Measurements from ENCODE around the gene FRMD4A.

- TF ChIP-seq EZH2 (IDR thresholded peaks at IDR 0.05; ENCODE audit: borderline replicate concordance, low read depth, low read length, severe bottlenecking) (no peak), CTCF (IDR thresholded peaks at IDR 0.05; ENCODE audit: borderline replicate concordance, extremely low read depth, low read length, poor library complexity, severe bottlenecking) (no peak)
These were observed 450.0 kb downstream of the FRMD4A start for GRCh38 chr10:13880760-13881159.
